AG09319 (cell line): ENCODE results near the gene SMPD3.

Experiments
- DNase-seq: peaks from one replicate; pipeline ENCODE4 v3.0.0-alpha.2; 2010; ENCODE audit warnings: low read depth; ENCODE audit errors: extremely low read depth
- TF ChIP-seq, protein P1 (sequence below): IDR thresholded peaks from 2 replicates; pipeline ENCODE4 v1.5.1; 2011; ENCODE audit warnings: low read depth, mild to moderate bottlenecking, inconsistent platforms, low read length, moderate library complexity

The SMPD3 gene

DNA sequence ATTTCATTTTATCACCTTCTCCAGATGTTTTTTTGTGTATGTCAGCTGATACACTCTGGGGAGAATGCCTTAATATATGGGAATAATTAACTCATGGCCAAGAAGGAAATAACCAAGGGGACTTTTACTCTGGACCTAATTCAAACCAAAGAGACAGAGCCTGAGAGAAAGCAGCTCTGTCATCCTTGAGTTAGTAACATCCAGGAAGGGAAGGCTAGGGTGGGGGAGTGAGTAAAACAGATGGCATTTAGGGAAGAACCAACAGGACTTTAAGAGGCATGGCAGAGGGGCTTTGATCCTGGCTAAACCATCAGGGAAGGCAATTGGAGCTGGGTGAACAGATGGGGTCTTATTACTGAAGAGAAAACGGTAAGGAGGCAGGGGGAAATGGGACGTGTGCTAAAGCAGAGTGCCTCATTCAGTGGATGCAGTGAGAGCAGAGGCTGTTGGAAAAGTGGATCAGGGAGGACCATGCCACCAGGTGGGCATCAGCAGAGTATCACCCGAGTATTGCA lies 2.5 kb upstream of the SMPD3 start:
- TF ChIP-seq, protein P1, sequence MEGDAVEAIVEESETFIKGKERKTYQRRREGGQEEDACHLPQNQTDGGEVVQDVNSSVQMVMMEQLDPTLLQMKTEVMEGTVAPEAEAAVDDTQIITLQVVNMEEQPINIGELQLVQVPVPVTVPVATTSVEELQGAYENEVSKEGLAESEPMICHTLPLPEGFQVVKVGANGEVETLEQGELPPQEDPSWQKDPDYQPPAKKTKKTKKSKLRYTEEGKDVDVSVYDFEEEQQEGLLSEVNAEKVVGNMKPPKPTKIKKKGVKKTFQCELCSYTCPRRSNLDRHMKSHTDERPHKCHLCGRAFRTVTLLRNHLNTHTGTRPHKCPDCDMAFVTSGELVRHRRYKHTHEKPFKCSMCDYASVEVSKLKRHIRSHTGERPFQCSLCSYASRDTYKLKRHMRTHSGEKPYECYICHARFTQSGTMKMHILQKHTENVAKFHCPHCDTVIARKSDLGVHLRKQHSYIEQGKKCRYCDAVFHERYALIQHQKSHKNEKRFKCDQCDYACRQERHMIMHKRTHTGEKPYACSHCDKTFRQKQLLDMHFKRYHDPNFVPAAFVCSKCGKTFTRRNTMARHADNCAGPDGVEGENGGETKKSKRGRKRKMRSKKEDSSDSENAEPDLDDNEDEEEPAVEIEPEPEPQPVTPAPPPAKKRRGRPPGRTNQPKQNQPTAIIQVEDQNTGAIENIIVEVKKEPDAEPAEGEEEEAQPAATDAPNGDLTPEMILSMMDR, result no peak
- no peak for DNase-seq

DNA sequence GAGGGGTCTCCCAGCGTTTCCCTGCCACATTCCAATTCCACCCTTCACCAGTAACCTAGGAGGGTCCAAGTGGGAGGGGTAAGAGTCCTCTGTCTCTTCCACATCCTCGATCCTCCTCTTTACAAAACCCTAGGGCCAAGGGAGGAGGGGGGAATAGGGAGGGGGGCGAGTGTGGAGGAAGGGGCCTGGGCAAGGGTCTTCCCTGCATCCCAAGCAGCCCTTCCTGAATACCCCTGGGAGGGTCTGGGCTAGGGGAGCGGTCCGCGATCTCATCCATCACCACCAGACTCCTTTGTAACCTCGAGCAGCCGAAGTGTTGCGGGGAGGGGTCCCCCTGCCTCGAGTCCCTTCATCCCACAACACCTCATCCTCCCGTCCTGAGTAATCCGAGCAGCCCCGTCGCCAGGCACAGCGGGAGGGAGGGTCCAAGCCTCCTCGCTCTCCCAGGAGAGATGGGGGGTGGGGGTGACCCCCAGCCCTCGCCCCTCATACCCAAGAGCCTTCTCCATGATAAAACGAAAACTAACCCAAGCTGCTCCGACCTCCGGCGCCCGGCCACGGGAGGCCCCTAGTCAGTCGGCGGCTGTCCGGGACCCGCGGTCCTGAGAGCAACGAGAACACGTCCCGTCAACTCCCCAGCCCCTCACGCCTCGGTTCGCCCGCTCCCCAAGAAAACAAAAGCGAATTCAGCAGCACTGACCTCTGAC lies 502 bp downstream of the SMPD3 start:
- TF ChIP-seq, protein P1, result no peak
- DNase-seq, result no peak

DNA sequence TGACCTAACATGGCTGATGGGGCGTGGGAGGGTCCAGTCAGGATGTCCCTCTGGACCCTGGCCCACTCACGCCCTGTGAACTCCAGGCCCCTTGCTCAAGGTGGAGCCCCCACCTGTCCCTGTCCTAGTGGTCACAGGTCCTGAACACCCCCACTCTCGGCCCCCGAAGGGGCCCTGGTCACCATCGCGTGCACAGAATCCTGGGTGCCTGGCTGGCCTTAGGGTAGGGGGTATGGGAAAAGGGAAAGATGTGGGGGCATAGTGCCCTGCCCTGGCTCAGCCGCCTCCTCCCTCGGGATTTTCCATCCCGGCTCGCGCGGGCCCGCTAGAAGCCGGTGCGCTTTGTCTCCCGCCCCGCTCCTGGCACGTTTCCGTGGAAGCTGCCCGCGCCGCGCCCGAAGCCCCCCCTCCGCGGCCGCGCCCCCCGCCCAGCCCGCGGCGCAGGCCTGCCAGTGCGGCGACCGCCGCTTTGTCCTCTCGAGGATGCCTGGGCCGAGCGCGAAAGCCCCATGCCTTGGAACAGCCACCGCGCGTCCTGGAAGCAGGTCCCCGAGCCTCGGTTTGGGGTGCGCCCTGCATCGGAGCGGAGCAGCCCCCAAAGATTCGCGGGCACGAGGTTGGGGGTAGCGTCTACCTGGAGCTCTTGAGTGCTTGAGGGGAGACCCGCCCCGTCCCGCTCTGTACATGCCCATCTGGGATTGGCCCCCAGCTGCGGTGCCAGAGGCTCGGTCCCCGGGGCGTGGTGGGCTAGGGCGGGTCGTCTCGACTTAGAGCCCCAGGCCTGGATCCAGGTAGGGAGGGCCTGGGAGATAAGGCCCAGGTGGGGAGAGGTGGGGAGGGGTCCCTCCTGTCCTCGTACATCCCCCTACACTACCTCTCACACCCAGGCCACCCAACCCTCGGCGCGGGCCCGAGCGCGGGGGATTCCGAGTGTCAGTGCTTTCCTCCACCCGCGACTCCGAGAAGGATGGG lies 1.3 kb downstream of the SMPD3 start:
- TF ChIP-seq, protein P1, result no peak
- DNase-seq, result no peak

DNA sequence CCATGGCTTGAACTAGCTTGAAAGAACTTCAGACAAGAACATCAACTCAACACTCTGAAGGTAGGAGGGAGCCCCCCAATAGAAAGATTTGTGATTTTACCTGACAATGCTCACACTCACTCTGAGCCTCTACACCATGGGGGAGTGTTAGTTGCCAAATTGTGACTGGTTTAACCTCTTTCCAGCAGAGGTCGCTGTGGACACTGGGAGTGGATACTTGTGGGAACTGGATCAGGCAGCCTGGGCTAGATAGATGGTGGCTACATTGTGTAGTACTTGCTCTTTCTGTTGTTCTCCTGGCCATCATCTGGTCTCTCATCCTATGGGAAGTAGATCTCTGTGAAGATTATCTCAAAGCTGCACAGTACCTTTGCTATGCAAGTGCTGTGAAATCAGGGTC lies 2.9 kb downstream of the SMPD3 start:
- no peak for DNase-seq
- TF ChIP-seq, protein P1, result peak; percentile 7; the same call in 1 of the 2 replicates

DNA sequence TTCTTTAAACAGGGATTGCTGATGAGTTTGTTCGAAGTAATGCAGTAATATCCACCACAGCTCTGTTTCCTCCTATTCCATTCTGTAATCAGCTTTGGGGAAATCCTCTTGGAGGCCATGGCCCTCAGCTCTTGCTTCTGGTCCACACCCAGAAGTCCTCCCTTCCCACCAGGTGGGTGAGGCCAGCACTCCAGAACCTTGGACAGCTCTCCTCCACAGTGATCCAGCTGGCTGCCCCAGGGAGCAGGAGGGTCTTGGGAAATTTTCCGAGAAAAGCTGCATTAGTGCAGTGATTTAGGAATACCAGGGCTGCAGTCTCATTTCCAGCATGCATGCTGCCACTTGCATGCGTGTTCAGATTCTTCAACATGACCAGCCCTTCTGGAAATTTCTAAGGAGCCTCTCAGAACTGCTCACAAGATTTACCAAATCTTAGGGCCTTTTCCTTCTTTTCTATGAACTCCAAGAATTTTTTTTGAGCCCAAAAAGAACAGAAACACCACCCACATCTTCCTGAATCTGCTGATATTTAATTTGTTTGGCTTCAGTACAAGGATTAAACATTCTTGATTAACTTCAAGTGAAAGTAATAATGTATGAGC lies 4.2 kb downstream of the SMPD3 start:
- DNase-seq, result no peak
- TF ChIP-seq, protein P1, result no peak

DNA sequence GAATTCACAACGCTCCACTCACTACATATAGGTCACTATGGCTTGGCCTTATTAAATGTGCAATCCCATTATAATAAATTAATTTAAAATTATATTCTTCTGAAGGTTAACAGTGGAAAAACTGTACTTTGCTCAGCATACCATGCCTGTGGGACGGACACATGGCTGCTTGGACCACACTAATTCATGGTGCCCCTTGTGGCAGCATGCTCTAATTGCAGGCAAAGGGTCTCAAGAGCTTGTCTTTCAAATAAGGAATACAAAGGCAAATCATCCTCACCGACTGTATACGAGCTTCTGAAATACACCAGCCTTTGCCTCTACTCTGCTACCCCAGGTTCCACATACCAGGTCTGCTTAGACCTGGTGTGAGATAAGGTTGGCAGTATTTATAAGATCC lies 11.7 kb downstream of the SMPD3 start:
- TF ChIP-seq, protein P1, result no peak; the same call in 1 of the 2 replicates
- no peak for DNase-seq
